ENCODE measurements around the gene GREM2. TPM values are rescaled to one million over a fixed set of nuclear protein-coding genes. Genes with fewer than 3 reads are reported as not detected.

The GREM2 gene
- total and polyA plus RNA-seq, 2 donors (not counting 3 experiments of a cell fraction or from before 2014, with no cell fraction given) = not detected

GRCh38 chr1:240499012-240499411 is 112.9 kb downstream of the GREM2 start:
- POLR2A ChIA-PET = no interaction called here
- no TSS peak for BruUV-seq (replicated peaks)
- H3K79me2 ChIP-seq (ENCODE audit: control insufficient read depth, insufficient read depth, low read length) = no peaks in the 10 kb centered on the region

More at GRCh38 chr1:240499012-240499411, 112.9 kb downstream of the GREM2 start:
- Histone ChIP-seq H3K9ac (replicated peaks; ENCODE audit: extremely low read depth, insufficient read depth, low read length) (no peak overlapping the region), H3K9me3 (replicated peaks; ENCODE audit: control insufficient read depth, insufficient read depth, low read length) (peaks cover 2% of the 10 kb centered on the region), H3K27ac (ENCODE audit: insufficient read depth, low read depth, low read length) (no peak overlapping the region), H3K4me3 (replicated peaks in 1 of 3; ENCODE audit: insufficient read depth in 1 of 3, low read depth in 1 of 3, low read length in 3 of 3) (no peak overlapping the region), H3K4me1 (ENCODE audit: control insufficient read depth, extremely low read depth, insufficient read depth, low read length) (no peaks in the 10 kb centered on the region), H3K9me1 (replicated peaks; ENCODE audit: control insufficient read depth, extremely low read depth, insufficient read depth, low read length) (no peaks in the 10 kb centered on the region), H4K20me1 (replicated peaks; ENCODE audit: control insufficient read depth, extremely low read depth, insufficient read depth, low read length) (no peaks in the 10 kb centered on the region), H3K27me3 (ENCODE audit: control insufficient read depth in 2 of 2, insufficient read depth in 2 of 2, low read length in 2 of 2) (no peaks in the 10 kb centered on the region), H2AFZ (ENCODE audit: low read depth, low read length) (no peak overlapping the region), H3K4me2 (ENCODE audit: insufficient read depth, low read length) (no peak overlapping the region), H3K36me3 (ENCODE audit: control insufficient read depth in 2 of 2, extremely low read depth in 1 of 2, insufficient read depth in 2 of 2, low read length in 2 of 2) (no peaks in the 10 kb centered on the region)
- intact Hi-C loops (cut with micrococcal nuclease) = no loop called here
- no peak for TF ChIP-seq POLR2A (IDR thresholded peaks at IDR 0.05; ENCODE audit: low read depth, low read length)
- TF ChIP-seq, protein P1, sequence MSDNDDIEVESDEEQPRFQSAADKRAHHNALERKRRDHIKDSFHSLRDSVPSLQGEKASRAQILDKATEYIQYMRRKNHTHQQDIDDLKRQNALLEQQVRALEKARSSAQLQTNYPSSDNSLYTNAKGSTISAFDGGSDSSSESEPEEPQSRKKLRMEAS (IDR thresholded peaks at IDR 0.05; ENCODE audit: insufficient read depth, insufficient read length) = no peak
- no peak for TF ChIP-seq FOS (IDR thresholded peaks at IDR 0.05; ENCODE audit: borderline replicate concordance, insufficient read depth, low read length)
- TF ChIP-seq EZH2 (IDR thresholded peaks at IDR 0.05; ENCODE audit: borderline replicate concordance, low read depth, low read length, severe bottlenecking) = no peak
- TF ChIP-seq GATA2 (IDR thresholded peaks at IDR 0.05; ENCODE audit: insufficient read depth, insufficient read length, low read depth, low read length) = no peak
- no peak for TF ChIP-seq POLR2AphosphoS5 (IDR thresholded peaks at IDR 0.05; ENCODE audit: insufficient read depth, low read depth, low read length)
- TF ChIP-seq CTCF (IDR thresholded peaks at IDR 0.05; ENCODE audit: extremely low read depth in 1 of 2, insufficient read depth in 1 of 2, low read depth in 1 of 2, low read length in 2 of 2) = no peak
- no peak for TF ChIP-seq JUN (IDR thresholded peaks at IDR 0.05; ENCODE audit: borderline replicate concordance, insufficient read depth, insufficient read length, low read depth)
- TF ChIP-seq MYC (IDR thresholded peaks at IDR 0.05; ENCODE audit: low read depth, low read length) = no peak
- DNase-seq (ENCODE audit: low read depth, low spot score) = no peak
- dilution Hi-C loops (cut with MboI; ENCODE audit: extremely low pct_ligation_motif_present, low sequenced_read_pairs) = no loop called here
- FAIRE-seq = no peak
- CTCF ChIA-PET = no interaction called here
